HUES6 (cell line): ENCODE data around the gene ATG7.
A peak's percentile ranks its signal among the peaks of the same experiment; 100 is the strongest.
"Not testable (repeated sequence)": the region's sequence is repeated elsewhere in the genome, so short reads cannot be mapped to it uniquely, and the experiment has no call there.

Experiments used
- H3K27ac ChIP-seq: 2 replicates; pipeline ENCODE4 v1.7.0; 2013; ENCODE audit warnings: low read depth, mild to moderate bottlenecking, low read length, inconsistent platforms
- H3K27me3 ChIP-seq: 2 replicates; pipeline ENCODE4 v1.6.1; 2013; ENCODE audit warnings: low read length; ENCODE audit not compliant: control insufficient read depth, insufficient read depth
- H3K36me3 ChIP-seq: 2 replicates; pipeline ENCODE4 v1.6.1; 2013; ENCODE audit warnings: low read length; ENCODE audit not compliant: control insufficient read depth, insufficient read depth
- H3K4me1 ChIP-seq: 2 replicates; pipeline ENCODE4 v1.6.1; 2013; ENCODE audit warnings: low read length; ENCODE audit not compliant: control insufficient read depth, insufficient read depth
- H3K4me3 ChIP-seq: 2 replicates; pipeline ENCODE4 v1.5.1; 2013; ENCODE audit warnings: low read depth, low read length
- H3K9ac ChIP-seq: one replicate; pipeline ENCODE4 v1.6.1; 2013; ENCODE audit warnings: mild to moderate bottlenecking, low read length
- H3K9me3 ChIP-seq: 2 replicates; pipeline ENCODE4 v1.6.1; 2013; ENCODE audit warnings: low read depth, low read length; ENCODE audit not compliant: control insufficient read depth, insufficient read depth

Gene ATG7

DNA sequence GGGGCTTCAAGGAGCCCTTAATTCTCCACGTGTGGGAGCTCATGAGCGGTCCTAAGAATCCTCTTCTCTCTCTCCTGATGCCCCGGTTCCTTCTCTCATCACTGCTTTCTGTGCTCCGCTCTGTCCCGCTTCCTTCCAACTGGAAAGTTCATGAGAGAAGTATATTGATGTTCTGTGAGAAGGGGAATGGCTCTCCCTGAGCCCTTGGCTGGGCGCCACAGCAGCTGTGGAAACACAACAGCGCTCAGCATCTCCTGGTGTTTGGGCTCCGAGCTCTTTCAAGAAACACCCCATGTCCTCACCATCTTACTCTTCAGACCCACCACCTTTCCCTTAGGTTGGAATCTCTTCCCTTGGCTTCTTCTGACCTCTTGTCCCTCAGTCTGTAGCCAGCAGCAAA lies 209.8 kb downstream of the ATG7 start:
- no peaks in the 10 kb centered on the region for H3K36me3 ChIP-seq
- no peak overlapping the region for H3K4me3 ChIP-seq
- no peak overlapping the region for H3K27ac ChIP-seq

DNA sequence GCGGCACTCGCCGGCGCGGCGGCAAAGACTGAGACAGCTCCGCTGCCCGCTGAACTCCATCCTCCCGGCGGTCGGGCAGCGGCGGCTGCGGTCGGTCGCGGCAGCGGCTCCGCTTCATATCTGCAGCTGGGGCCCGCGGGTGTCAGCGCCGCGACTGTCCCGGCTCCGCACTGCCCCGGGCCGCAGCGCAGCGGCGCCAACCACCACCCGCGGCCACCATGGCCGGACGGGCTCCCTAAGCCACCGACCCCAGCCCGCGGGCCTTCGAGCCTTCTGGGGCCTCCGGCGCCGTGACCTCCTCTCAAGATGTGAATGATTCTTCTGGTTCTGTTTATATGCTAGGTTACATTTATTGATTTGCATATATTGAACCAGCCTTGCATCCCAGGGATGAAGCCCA lies 216.2 kb downstream of the ATG7 start:
- H3K27me3 ChIP-seq, H3K9ac ChIP-seq, H3K27ac ChIP-seq, H3K9me3 ChIP-seq, H3K4me3 ChIP-seq, H3K4me1 ChIP-seq, H3K36me3 ChIP-seq: not testable (repeated sequence)

More for the DNA sequence above, 209.8 kb downstream of the ATG7 start:
- no peak overlapping the region for H3K9ac ChIP-seq
- H3K27me3 ChIP-seq, result no peaks in the 10 kb centered on the region
- no peaks in the 10 kb centered on the region for H3K9me3 ChIP-seq
- peaks cover 27% of the 10 kb centered on the region for H3K4me1 ChIP-seq

DNA sequence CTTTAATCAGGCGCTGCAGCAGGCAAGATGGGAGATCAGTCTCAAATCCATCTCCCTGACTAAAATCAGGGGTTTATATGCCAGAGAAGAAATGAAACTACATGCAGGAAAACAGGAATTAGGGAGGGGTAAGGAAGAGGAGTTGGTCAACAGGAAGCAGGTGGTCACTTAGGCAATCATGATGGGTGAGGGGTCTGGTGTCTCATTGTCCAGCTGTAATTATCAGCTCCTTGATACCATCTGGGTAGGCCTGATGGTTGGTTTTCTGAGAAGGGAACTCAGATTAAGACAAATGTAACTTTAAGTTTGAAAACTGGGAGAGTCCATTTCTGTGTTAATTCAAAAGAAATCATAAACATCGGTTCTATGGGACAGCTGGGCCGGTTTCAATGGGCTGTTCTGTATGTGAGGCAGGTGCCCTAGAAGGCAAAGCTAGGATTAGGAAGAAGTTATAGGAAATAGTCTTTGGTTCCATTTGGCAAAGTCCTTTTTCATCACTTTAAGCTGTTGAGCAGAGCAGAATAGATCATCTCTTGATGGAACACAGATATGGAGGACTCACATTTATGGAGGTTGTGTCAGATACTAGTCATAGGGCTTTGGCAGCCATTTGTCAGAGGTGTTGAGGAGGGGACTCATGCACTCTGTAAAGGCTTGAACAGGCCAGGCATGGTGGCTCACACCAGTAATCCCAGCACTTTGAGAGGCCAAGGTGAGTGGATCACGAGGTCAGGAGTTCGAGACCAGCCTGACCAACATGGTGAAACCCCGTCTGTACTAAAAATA lies 222.1 kb downstream of the ATG7 start:
- H3K36me3 ChIP-seq, result no peaks in the 10 kb centered on the region
- H3K9ac ChIP-seq, result no peak overlapping the region
- H3K4me1 ChIP-seq, result peaks cover 17% of the 10 kb centered on the region
- peaks cover 15% of the 10 kb centered on the region for H3K9me3 ChIP-seq
- H3K27ac ChIP-seq, result no peak overlapping the region
- no peaks in the 10 kb centered on the region for H3K27me3 ChIP-seq
- no peak overlapping the region for H3K4me3 ChIP-seq

DNA sequence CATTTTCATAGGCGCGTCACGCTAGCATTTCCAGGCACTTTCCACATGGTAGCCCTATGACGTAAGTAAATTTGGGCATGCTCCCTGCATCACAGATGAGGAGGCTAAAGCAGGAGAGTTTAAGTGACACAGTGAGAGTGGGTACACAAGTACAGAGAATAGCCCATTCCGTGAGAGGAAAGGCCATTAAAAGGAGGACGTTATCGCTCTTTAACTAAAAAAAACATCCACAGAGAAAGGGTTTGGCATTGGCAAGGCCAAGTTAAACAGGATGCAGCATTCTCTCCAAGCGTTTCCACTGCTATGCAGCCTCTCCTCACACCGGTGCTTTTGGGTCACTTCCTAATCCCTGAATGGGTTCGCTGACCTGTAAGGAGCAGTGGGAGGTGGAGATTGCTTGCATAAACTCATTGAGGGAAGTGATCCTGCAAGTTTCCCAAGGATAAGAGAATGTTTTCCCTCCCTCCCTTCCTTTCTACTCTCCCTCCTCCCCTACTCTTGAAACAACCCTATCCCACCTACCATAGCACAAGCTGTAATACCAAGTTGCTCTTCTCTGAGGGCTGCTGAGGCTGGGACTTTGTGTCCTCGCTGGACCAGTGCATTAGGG lies 223.9 kb downstream of the ATG7 start:
- Histone ChIP-seq H3K27ac (no peak overlapping the region), H3K36me3 (no peaks in the 10 kb centered on the region), H3K4me3 (no peak overlapping the region), H3K9ac (no peak overlapping the region), H3K4me1 (peaks cover 17% of the 10 kb centered on the region), H3K9me3 (peaks cover 15% of the 10 kb centered on the region), H3K27me3 (no peaks in the 10 kb centered on the region)

DNA sequence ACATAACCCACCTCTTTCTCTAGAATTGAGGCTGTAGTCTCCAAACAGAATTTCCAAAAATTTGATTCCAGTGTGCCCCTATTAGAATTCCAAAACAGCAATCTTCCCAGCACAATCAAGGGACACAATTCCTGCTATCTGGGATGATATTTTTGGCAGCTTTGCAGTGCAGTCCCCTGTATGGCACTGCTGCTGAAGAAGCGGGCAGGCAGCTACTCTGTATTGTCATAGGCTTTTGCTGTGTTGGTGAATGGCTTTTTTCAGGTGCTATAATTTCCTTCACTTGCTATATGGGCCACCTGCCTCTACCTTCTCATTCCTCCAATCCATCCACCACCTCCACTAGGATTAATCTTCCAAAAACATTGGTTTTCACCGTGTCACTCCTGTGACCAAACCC lies 226.0 kb downstream of the ATG7 start:
- no peak overlapping the region for H3K9ac ChIP-seq
- H3K9me3 ChIP-seq, result 0 out of 2 replicates have a peak, but pooled peaks cover 6% of the 10 kb centered on the region
- H3K4me1 ChIP-seq, result peaks cover 17% of the 10 kb centered on the region
- no peaks in the 10 kb centered on the region for H3K36me3 ChIP-seq
- H3K4me3 ChIP-seq, result no peak overlapping the region
- no peak overlapping the region for H3K27ac ChIP-seq
- H3K27me3 ChIP-seq, result no peaks in the 10 kb centered on the region

DNA sequence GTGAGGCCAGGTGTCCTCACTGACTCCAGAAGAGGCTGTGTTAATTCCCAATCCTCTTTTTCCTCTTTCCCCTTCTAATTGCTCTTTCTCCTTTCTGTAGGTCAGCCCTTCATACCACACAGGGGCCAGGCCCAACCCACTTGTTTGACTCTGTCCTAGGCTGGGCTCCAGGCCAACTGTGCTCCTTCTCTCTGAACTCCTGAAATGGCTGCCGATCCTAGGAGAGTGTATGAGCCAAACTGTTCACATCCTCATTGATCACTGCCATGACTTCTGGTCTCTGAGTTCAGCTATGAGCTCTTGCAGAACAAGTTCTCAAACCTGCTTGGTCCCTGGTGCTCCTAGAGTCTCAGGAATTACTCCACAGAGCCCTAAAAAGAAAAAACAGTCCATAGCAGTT lies 226.4 kb downstream of the ATG7 start:
- H3K4me3 ChIP-seq, result no peak overlapping the region
- no peaks in the 10 kb centered on the region for H3K36me3 ChIP-seq

DNA sequence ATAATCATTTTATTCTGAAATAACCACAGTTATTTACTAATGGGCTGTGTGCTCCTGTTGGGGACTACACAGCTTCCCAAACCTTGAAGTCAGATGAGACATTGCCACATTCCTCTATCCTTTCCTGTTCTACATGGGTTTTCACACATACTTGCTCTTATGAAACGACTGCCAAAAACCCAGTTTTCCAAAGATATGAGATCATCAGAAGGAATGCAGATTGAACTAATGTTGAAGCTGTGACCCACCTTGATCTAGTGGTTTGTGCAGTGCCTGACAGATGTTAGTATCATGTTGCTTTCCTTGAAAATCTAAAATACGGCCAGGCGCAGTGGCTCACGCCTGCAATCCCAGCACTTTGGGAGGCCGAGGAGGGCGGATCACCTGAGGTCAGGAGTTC lies 226.9 kb downstream of the ATG7 start:
- H3K27me3 ChIP-seq, result no peaks in the 10 kb centered on the region
- H3K27ac ChIP-seq, result no peak overlapping the region
- H3K4me1 ChIP-seq, result peaks cover 17% of the 10 kb centered on the region
- no peak overlapping the region for H3K4me3 ChIP-seq
- no peak overlapping the region for H3K9ac ChIP-seq
- H3K36me3 ChIP-seq, result no peaks in the 10 kb centered on the region
- no peaks in the 10 kb centered on the region for H3K9me3 ChIP-seq

More for the DNA sequence above, 226.4 kb downstream of the ATG7 start:
- H3K4me1 ChIP-seq, result peaks cover 17% of the 10 kb centered on the region
- H3K27ac ChIP-seq, result no peak overlapping the region
- no peaks in the 10 kb centered on the region for H3K27me3 ChIP-seq
- 0 out of 2 replicates have a peak, but pooled peaks cover 4% of the 10 kb centered on the region for H3K9me3 ChIP-seq
- H3K9ac ChIP-seq, result no peak overlapping the region

DNA sequence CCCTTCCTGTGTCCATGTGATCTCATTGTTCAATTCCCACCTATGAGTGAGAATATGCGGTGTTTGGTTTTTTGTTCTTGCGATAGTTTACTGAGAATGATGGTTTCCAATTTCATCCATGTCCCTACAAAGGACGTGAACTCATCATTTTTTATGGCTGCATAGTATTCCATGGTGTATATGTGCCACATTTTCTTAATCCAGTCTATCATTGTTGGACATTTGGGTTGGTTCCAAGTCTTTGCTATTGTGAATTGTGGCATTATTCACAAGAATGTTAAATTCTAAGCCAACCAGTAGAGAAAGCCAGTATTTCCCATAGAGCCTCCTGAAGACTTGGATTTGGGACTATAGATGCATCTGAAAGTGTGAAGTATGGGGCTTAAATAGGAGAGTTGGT lies 230.2 kb downstream of the ATG7 start:
- H3K27ac ChIP-seq, H3K9ac ChIP-seq, H3K4me1 ChIP-seq, H3K4me3 ChIP-seq, H3K27me3 ChIP-seq, H3K9me3 ChIP-seq, H3K36me3 ChIP-seq: not testable (repeated sequence)

DNA sequence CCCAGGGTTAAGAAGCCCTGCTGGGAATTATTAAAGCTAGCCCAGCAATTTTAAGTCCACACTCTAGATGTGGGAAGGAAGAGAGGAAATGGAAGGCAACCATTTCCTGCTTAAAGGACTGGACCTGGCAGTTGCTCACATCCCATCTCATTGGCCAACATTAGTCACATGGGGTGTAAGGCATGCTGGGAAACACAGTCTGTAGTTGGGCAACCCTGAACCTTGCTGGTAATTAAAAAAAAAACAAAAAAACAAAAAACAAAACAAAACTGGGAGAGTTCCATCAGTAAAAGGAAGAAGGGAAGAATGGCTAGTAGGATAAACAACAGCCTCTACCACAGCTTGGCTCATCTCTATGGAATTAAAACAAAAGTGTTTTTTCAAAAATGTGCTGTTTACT lies 235.5 kb downstream of the ATG7 start:
- Histone ChIP-seq H3K27ac (no peak overlapping the region), H3K27me3 (no peaks in the 10 kb centered on the region), H3K36me3 (no peaks in the 10 kb centered on the region), H3K4me3 (no peak overlapping the region), H3K4me1 (peaks cover 23% of the 10 kb centered on the region), H3K9me3 (no peaks in the 10 kb centered on the region), H3K9ac (no peak overlapping the region)

DNA sequence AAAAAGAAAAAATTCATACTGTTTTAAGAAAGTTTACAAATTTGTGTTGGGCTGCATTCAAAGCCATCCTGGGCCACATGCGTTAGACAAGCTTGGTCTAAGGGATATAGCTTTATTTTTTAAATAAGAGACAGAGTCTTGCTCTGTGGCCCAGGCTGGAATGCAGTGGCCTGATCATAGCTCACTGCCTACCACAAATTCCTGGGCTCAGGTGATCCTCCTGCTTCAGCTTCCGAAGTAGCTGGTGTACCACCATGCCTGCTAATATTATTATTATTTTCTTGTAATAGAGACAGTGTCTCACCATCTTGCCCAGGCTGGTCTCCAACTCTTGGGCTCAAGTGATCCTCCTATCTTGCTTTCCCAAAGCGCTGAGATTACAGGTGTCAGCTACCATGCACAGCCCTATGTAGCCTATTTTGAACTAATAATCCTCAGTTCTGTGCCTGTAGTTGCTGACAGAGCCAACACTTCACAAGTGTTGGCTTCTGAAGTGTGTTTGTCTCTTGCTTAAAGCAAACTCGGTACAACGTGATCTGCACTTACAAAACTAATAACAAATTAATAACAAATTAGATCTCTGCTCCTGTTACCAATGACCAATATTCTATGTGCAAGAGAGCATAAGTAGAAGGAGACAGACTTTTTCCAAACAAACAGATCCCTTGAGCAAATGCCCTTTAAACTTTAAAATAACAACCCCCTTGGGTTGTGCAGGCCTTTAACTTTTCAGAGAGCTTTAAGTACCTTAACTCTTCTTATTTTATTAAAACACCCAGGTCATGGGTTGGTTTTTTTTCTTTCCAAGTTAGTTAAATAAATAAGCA lies 236.4 kb downstream of the ATG7 start:
- H3K4me3 ChIP-seq, result no peak overlapping the region
- no peak overlapping the region for H3K9ac ChIP-seq
- peaks cover 23% of the 10 kb centered on the region for H3K4me1 ChIP-seq
- H3K27ac ChIP-seq, result peak overlapping the region; percentile 71; the same call in 1 of the 2 replicates
- H3K27me3 ChIP-seq, result no peaks in the 10 kb centered on the region
- no peaks in the 10 kb centered on the region for H3K9me3 ChIP-seq
- no peaks in the 10 kb centered on the region for H3K36me3 ChIP-seq
